Transverse colon (tissue), 4 donors: ENCODE results near the gene NAT8. TPM values are rescaled to one million over a fixed set of nuclear protein-coding genes. Genes with fewer than 3 reads are reported as not detected.
A peak's percentile ranks its signal among the peaks of the same experiment; 100 is the strongest.
"Not testable (repeated sequence)": the region's sequence is repeated elsewhere in the genome, so short reads cannot be mapped to it uniquely, and the experiment has no call there.

Experiments used
- DNase-seq: peaks from one replicate; pipeline ENCODE4 v3.0.0-alpha.2; 2019
- H3K27ac ChIP-seq, 4 donors: fragments of 200-600 bp; sonication (generic); 2 replicates each; pipeline ENCODE4 v1.5.1; 2016 to 2018; ENCODE audit warnings: inconsistent platforms in 4 of 4
- H3K27me3 ChIP-seq: fragments of 200-600 bp; sonication (generic); 2 replicates; pipeline ENCODE4 v1.5.1; 2017; ENCODE audit warnings: inconsistent platforms
- H3K36me3 ChIP-seq, 4 donors: fragments of 200-600 bp; sonication (generic); 2 replicates each; pipeline ENCODE4 v1.5.1; 2017 to 2019; ENCODE audit warnings: inconsistent platforms in 4 of 4
- H3K4me1 ChIP-seq, 4 donors: fragments of 200-600 bp; sonication (generic); 2 replicates each; pipeline ENCODE4 v1.5.1; 2017 to 2020; ENCODE audit warnings: inconsistent platforms in 4 of 4
- H3K4me3 ChIP-seq, 4 donors: fragments of 200-600 bp; sonication (generic); 1 replicate in 1 of 4; 2 replicates in 3 of 4; pipeline versions ENCODE4 v1.5.1 to v1.6.1; 2017 to 2019; ENCODE audit warnings: inconsistent platforms in 4 of 4
- H3K9me3 ChIP-seq, 2 donors: fragments of 200-600 bp; sonication (generic); 2 replicates each; pipeline ENCODE4 v1.5.1; 2017 to 2019; ENCODE audit warnings: inconsistent platforms in 2 of 2
- CTCF ChIP-seq, 5 experiments: fragments of 200-600 bp in 3 of 5; fragments of 450-650 bp in 2 of 5; sonication (generic) in 3 of 5; IDR thresholded peaks; 1 replicate in 2 of 5; 2 replicates in 3 of 5; pipeline ENCODE4 v1.5.1; 2016 to 2017; ENCODE audit warnings: antibody characterized with exemption in 5 of 5, inconsistent platforms in 3 of 5, mild to moderate bottlenecking in 2 of 5, moderate library complexity in 1 of 5
- EP300 ChIP-seq: sonication (generic); formaldehyde crosslinking; IDR thresholded peaks from one replicate; pipeline ENCODE4 v1.6.1; 2017; ENCODE audit warnings: antibody characterized with exemption, low read depth
- POLR2A ChIP-seq: fragments of 450-650 bp; IDR thresholded peaks from one replicate; pipeline ENCODE4 v1.6.1; 2016; ENCODE audit warnings: antibody characterized with exemption, mild to moderate bottlenecking, moderate library complexity
- POLR2AphosphoS5 ChIP-seq, 3 donors: sonication (generic); formaldehyde crosslinking; IDR thresholded peaks; one replicate each; pipeline ENCODE4 v1.6.1; 2016; ENCODE audit warnings: antibody characterized with exemption in 3 of 3
- WGBS, 2 donors: methylation state at CpG; one replicate each; pipeline ENCODE4 v1.1.5; 2018; ENCODE audit warnings: low coverage in 1 of 2; 5-methylcytosine and 5-hydroxymethylcytosine counted together
- in situ Hi-C, 4 donors: fragments of 200-750 bp; cut with MboI; loops; one replicate each; pipeline versions ENCODE4 v1.15.0 to v1.15.1; 2017; ENCODE audit warnings: low sequenced_read_pairs in 3 of 4, low pct_ligation_motif_present in 1 of 4, low pct_unique_long_range_greater_than_20kb in 1 of 4
- intact Hi-C: fragments of 100-400 bp; cut with DNase I; formaldehyde crosslinking; loops from one replicate; pipeline ENCODE4 v1.15.1; 2023; ENCODE audit warnings: low total_unique reads
- total RNA-seq, 4 donors: library from RNA; depleted of rRNA; stranded (reverse); fragments of >200 nt; gene quantifications; one replicate each; pipeline ENCODE4 v1.1.0, GENCODE V29; 2016

Gene NAT8
- total RNA-seq, 4 donors from 2014 or later = 1.2 to 4.6 TPM; not detected in 2

- H3K27ac ChIP-seq = peak overlapping the region in 3 of 4 donors; percentile 2 to 26 (median 3)
Observed at GRCh38 chr2:73640946-73641766, 1.1 kb downstream of the NAT8 start.

GRCh38 chr2:73640511-73640911 is 1.7 kb downstream of the NAT8 start:
- no peak for TF ChIP-seq POLR2AphosphoS5 (IDR thresholded peaks at IDR 0.05)
- TF ChIP-seq POLR2A = no peak
- TF ChIP-seq CTCF (IDR thresholded peaks at IDR 0.05) = no peak
- TF ChIP-seq EP300 = no peak
- DNase-seq = no peak
- WGBS, 2 donors = 20 to 24% methylated on average over 1 of the region's 1 CpG
- no peaks in the 10 kb centered on the region for H3K36me3 ChIP-seq
- intact Hi-C loops = no loop called here
- in situ Hi-C loops = no loop called here
- H3K4me1 ChIP-seq = peaks cover 0 to 36% (median 14%) of the 10 kb centered on the region in 4 donors
- H3K9me3 ChIP-seq = no peaks in the 10 kb centered on the region
- H3K27ac ChIP-seq = peak overlapping the region in 3 of 4 donors; percentile 2 to 26 (median 3)
- H3K27me3 ChIP-seq = no peaks in the 10 kb centered on the region
- H3K4me3 ChIP-seq = no peak overlapping the region

More at GRCh38 chr2:73640946-73641766, 1.1 kb downstream of the NAT8 start:
- Histone ChIP-seq H3K36me3 (no peaks in the 10 kb centered on the region), H3K4me1 (peaks cover 0 to 36% (median 14%) of the 10 kb centered on the region in 4 donors), H3K27me3 (no peaks in the 10 kb centered on the region), H3K4me3 (no peak overlapping the region), H3K9me3 (no peaks in the 10 kb centered on the region)
- TF ChIP-seq POLR2A = no peak
- no peak for TF ChIP-seq POLR2AphosphoS5 (IDR thresholded peaks at IDR 0.05)
- TF ChIP-seq CTCF (IDR thresholded peaks at IDR 0.05) = no peak
- no peak for TF ChIP-seq EP300
- 89% methylated on average over 19 of the region's 19 CpGs; no CpG with 5 or more reads in 1 of the 2 donors for WGBS, 2 donors
- no peak for DNase-seq
- intact Hi-C loops (no loop called here), in situ Hi-C loops (no loop called here)

GRCh38 chr2:73638429-73638828 is 3.8 kb downstream of the NAT8 start:
- TF ChIP-seq CTCF (IDR thresholded peaks at IDR 0.05) = no peak
- intact Hi-C loops (no loop called here), in situ Hi-C loops (no loop called here)
- no peak for DNase-seq
- Histone ChIP-seq H3K27ac (peak overlapping the region in 1 of 4 donors; percentile 74), H3K9me3 (no peaks in the 10 kb centered on the region), H3K4me3 (no peak overlapping the region), H3K36me3 (no peaks in the 10 kb centered on the region), H3K27me3 (no peaks in the 10 kb centered on the region), H3K4me1 (peaks cover 0 to 36% (median 14%) of the 10 kb centered on the region in 4 donors)
- WGBS, 2 donors = 95 to 100% methylated on average over 1 of the region's 1 CpG

- intact Hi-C loops = not testable (repeated sequence)
- peak in 1 of 3 donors; percentile 10 for TF ChIP-seq POLR2AphosphoS5 (IDR thresholded peaks at IDR 0.05)
Observed at GRCh38 chr2:73636977-73637376, 5.2 kb downstream of the NAT8 start.

More at GRCh38 chr2:73636977-73637376, 5.2 kb downstream of the NAT8 start:
- in situ Hi-C loops, H3K36me3 ChIP-seq, H3K27me3 ChIP-seq, DNase-seq, H3K4me3 ChIP-seq, H3K9me3 ChIP-seq: not testable (repeated sequence)
- Histone ChIP-seq H3K4me1 (peaks cover 0 to 36% (median 14%) of the 10 kb centered on the region in 4 donors), H3K27ac (peak overlapping the region; percentile 21 to 74 (median 48))
